Tibial artery (tissue), 4 donors: Measurements from ENCODE around the gene ACTN4.

Experiments
- DNase-seq, 2 donors: peaks; one replicate each; pipeline ENCODE4 v3.0.0-alpha.2; 2019
- H3K27ac ChIP-seq, 2 donors: fragments of 200-600 bp; sonication (generic) in 1 of 2; 1 replicate in 1 of 2; 2 replicates in 1 of 2; pipeline ENCODE4 v1.5.1; 2018 to 2019; ENCODE audit warnings: mild to moderate bottlenecking in 1 of 2
- H3K27me3 ChIP-seq, 2 donors: fragments of 200-600 bp; sonication (generic) in 1 of 2; one replicate each; pipeline versions ENCODE4 v1.5.1 to v1.6.0; 2016 to 2019
- H3K36me3 ChIP-seq, 3 donors: fragments of 200-600 bp; sonication (generic) in 2 of 3; one replicate each; pipeline ENCODE4 v1.5.1; 2016 to 2019; ENCODE audit warnings: mild to moderate bottlenecking in 2 of 3
- H3K4me1 ChIP-seq, 4 donors: fragments of 200-600 bp; sonication (generic) in 2 of 4; 1 replicate in 3 of 4; 2 replicates in 1 of 4; pipeline ENCODE4 v1.5.1; 2016 to 2019
- H3K4me3 ChIP-seq, 2 donors: fragments of 200-600 bp; sonication (generic) in 1 of 2; 1 replicate in 1 of 2; 2 replicates in 1 of 2; pipeline ENCODE4 v1.5.1; 2018 to 2019; ENCODE audit warnings: mild to moderate bottlenecking in 2 of 2
- H3K9me3 ChIP-seq, 3 donors: fragments of 200-600 bp; sonication (generic) in 1 of 3; one replicate each; pipeline ENCODE4 v1.5.1; 2016 to 2019
- intact Hi-C: fragments of 100-400 bp; cut with DNase I; formaldehyde crosslinking; loops from one replicate; pipeline ENCODE4 v1.15.0; 2023; ENCODE audit warnings: low total_unique reads
- TF ChIP-seq, protein P1 (sequence below), 2 experiments: fragments of 200-600 bp in 1 of 2; fragments of 450-650 bp in 1 of 2; IDR thresholded peaks; one replicate each; pipeline ENCODE4 v1.5.1; 2017 to 2019; ENCODE audit warnings: antibody characterized with exemption in 2 of 2, mild to moderate bottlenecking in 1 of 2, moderate library complexity in 1 of 2

Gene ACTN4

DNA sequence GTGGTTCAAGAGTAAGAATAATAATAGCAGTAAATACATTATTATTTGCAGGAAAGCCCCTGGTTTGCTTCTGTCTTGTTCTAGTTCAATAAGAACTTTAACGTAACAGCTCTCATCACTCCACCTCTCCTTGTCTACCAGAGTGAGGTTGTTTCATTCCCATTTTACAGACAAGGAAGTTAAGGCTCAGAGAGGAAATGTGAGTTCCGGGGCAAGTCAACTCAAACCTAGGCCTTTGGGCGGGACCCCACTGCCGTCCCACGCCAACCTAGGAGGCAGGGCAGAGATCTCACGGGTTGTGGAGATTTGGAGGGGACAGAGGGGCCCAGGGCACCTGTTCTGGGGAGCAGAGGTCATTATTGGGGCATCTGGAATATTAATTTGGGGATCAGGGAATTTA lies 31.2 kb upstream of the ACTN4 start:
- Histone ChIP-seq H3K4me1 (peaks cover 0 to 25% (median 19%) of the 10 kb centered on the region in 4 donors), H3K4me3 (no peak overlapping the region), H3K27ac (no peak overlapping the region), H3K36me3 (peaks cover 9 to 12% (median 11%) of the 10 kb centered on the region in 3 donors), H3K9me3 (no peaks in the 10 kb centered on the region), H3K27me3 (no peaks in the 10 kb centered on the region)
- no peak for DNase-seq
- intact Hi-C loops: loop anchor here (5.0 to 10.0 kb wide), 2 partner anchors 219 to 289 kb away; no protein-coding TSS in a partner anchor
- TF ChIP-seq, protein P1, sequence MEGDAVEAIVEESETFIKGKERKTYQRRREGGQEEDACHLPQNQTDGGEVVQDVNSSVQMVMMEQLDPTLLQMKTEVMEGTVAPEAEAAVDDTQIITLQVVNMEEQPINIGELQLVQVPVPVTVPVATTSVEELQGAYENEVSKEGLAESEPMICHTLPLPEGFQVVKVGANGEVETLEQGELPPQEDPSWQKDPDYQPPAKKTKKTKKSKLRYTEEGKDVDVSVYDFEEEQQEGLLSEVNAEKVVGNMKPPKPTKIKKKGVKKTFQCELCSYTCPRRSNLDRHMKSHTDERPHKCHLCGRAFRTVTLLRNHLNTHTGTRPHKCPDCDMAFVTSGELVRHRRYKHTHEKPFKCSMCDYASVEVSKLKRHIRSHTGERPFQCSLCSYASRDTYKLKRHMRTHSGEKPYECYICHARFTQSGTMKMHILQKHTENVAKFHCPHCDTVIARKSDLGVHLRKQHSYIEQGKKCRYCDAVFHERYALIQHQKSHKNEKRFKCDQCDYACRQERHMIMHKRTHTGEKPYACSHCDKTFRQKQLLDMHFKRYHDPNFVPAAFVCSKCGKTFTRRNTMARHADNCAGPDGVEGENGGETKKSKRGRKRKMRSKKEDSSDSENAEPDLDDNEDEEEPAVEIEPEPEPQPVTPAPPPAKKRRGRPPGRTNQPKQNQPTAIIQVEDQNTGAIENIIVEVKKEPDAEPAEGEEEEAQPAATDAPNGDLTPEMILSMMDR (IDR thresholded peaks at IDR 0.05): no peak

- Histone ChIP-seq H3K4me3 (peak overlapping the region; percentile 90 to 98), H3K4me1 (peaks cover 0 to 25% (median 19%) of the 10 kb centered on the region in 4 donors), H3K27ac (no peak overlapping the region), H3K9me3 (no peaks in the 10 kb centered on the region), H3K36me3 (peaks cover 19 to 23% (median 20%) of the 10 kb centered on the region in 3 donors), H3K27me3 (no peaks in the 10 kb centered on the region)
- intact Hi-C loops: loop anchor here (5.0 to 10.0 kb wide), 2 partner anchors 220 to 287 kb away; no protein-coding TSS in a partner anchor
- TF ChIP-seq, protein P1 (IDR thresholded peaks at IDR 0.05): no peak
- no peak for DNase-seq
Measured at GRCh38 chr19:38617283-38617763, 30.1 kb upstream of the ACTN4 start.

- intact Hi-C loops: loop anchor here (5.0 to 10.0 kb wide), 2 partner anchors 221 to 287 kb away; no protein-coding TSS in a partner anchor
Measured at GRCh38 chr19:38617764-38618589, 29.5 kb upstream of the ACTN4 start, which contains the start of gene MAP4K1. TSS of gene MAP4K1 (minus strand) at chr19:38617953. CDS start at chr19:38617895, 58 bp downstream.

DNA sequence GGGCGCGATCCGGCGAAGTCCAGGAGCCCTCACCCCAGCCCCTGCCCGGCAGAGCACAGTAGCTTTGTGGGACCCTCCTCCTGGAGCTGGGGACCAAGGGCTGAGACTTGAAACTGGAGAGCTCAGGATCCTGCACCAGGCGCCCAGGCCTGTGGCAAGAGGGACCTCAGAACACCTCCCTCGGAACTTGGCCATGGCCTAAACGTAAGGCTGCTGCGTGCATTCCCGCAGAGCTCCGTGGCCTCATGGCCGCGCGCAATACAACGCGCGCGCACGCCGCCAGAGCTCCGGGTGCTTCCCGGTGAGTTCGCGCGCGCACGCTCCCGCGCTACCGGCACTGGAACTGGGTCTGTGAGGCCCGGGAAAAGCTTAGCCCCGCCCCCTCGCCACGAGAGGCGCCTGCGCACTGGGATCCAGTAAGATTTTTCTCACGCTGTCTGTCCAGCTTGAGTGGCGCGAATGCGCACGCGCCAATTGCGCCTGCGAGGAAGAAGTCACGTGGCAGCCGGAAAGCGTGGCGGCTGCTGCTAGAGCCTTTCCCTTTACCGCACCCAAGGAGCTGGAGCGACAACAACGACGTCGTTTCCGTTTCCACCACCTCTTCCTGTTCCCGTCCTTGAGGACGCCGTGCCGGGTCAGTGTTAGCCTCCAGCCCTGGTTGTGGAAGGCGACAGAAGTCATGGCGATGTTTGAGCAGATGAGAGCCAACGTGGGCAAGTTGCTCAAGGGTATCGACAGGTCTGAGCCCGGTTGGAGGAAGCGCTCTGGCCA lies 28.7 kb upstream of the ACTN4 start, which contains the start of gene EIF3K:
EIF3K (plus strand) TSS at position 599 of the 771 bp plus-strand sequence; CDS start at position 680, 81 bp downstream.
- intact Hi-C loops: loop anchor here (5.0 to 10.0 kb wide), 2 partner anchors 221 to 286 kb away; no protein-coding TSS in a partner anchor
- H3K27me3 ChIP-seq: no peaks in the 10 kb centered on the region
- H3K4me1 ChIP-seq: peaks cover 0 to 25% (median 19%) of the 10 kb centered on the region in 4 donors
- no peaks in the 10 kb centered on the region for H3K9me3 ChIP-seq
- peak within 1 kb of the TSS; percentile 90 to 98 for H3K4me3 ChIP-seq
- DNase-seq: peak; percentile 99 to 100
- peaks cover 31 to 36% (median 31%) of the 10 kb centered on the region in 3 donors for H3K36me3 ChIP-seq
- TF ChIP-seq, protein P1 (IDR thresholded peaks at IDR 0.05): no peak
- H3K27ac ChIP-seq: peak within 1 kb of the TSS; percentile 80 to 83

More at GRCh38 chr19:38617764-38618589, 29.5 kb upstream of the ACTN4 start, which contains the start of gene MAP4K1:
- Histone ChIP-seq H3K27ac (peak within 1 kb of the TSS; percentile 77 to 83), H3K36me3 (peaks cover 24 to 29% (median 24%) of the 10 kb centered on the region in 3 donors), H3K27me3 (no peaks in the 10 kb centered on the region), H3K4me3 (peak within 1 kb of the TSS; percentile 90 to 98), H3K9me3 (no peaks in the 10 kb centered on the region), H3K4me1 (peaks cover 0 to 25% (median 19%) of the 10 kb centered on the region in 4 donors)
- DNase-seq: peak in 1 of 2 donors; percentile 29
- TF ChIP-seq, protein P1 (IDR thresholded peaks at IDR 0.05): no peak
